Loucy (cell line): Measurements from ENCODE around the gene WRAP73.

ENCODE experiments used
- H2AFZ ChIP-seq: fragments of 200-600 bp; sonication (generic); 2 replicates; pipeline ENCODE4 v1.6.0; 2016; ENCODE audit warnings: antibody characterized with exemption, mild to moderate bottlenecking, low read length, moderate library complexity
- H3F3A ChIP-seq: fragments of 200-600 bp; 2 replicates; pipeline ENCODE4 v1.6.0; 2016; ENCODE audit warnings: antibody characterized with exemption, low read depth, mild to moderate bottlenecking
- H3K27me3 ChIP-seq: fragments of 200-600 bp; sonication (generic); 2 replicates; pipeline ENCODE4 v1.6.1; 2014; ENCODE audit warnings: low read length, mild to moderate bottlenecking; ENCODE audit not compliant: insufficient read depth, poor library complexity, severe bottlenecking
- H3K36me3 ChIP-seq: fragments of 200-600 bp; sonication (generic); 2 replicates; pipeline ENCODE4 v1.6.1; 2016; ENCODE audit warnings: low read length; ENCODE audit not compliant: insufficient read depth
- H3K4me1 ChIP-seq: fragments of 200-600 bp; sonication (generic); 2 replicates; pipeline ENCODE4 v1.5.1; 2014; ENCODE audit warnings: low read length, mild to moderate bottlenecking; ENCODE audit not compliant: insufficient read depth, poor library complexity, severe bottlenecking
- H3K4me2 ChIP-seq: fragments of 200-600 bp; sonication (generic); 2 replicates; pipeline ENCODE4 v1.6.0; 2014; ENCODE audit warnings: antibody characterized with exemption, low read length, low read depth, mild to moderate bottlenecking; ENCODE audit not compliant: poor library complexity, severe bottlenecking
- H3K4me3 ChIP-seq: fragments of 200-600 bp; sonication (generic); 2 replicates; pipeline ENCODE4 v1.5.1; 2014; ENCODE audit warnings: low read length, mild to moderate bottlenecking, mixed read lengths; ENCODE audit not compliant: poor library complexity, severe bottlenecking
- H3K79me2 ChIP-seq: fragments of 200-600 bp; sonication (generic); 2 replicates; pipeline ENCODE4 v1.6.1; 2014; ENCODE audit warnings: low read length; ENCODE audit not compliant: insufficient read depth
- H3K9ac ChIP-seq: fragments of 200-600 bp; sonication (generic); 2 replicates; pipeline ENCODE4 v1.6.0; 2014; ENCODE audit warnings: mild to moderate bottlenecking, low read depth, low read length, moderate library complexity; ENCODE audit not compliant: poor library complexity, severe bottlenecking
- H3K9me2 ChIP-seq: fragments of 200-600 bp; sonication (generic); replicated peaks from 2 replicates; pipeline ENCODE4 v1.6.1; 2016; ENCODE audit warnings: low read depth, low read length, mixed read lengths
- H3K9me3 ChIP-seq: fragments of 200-600 bp; sonication (generic); 2 replicates; pipeline ENCODE4 v1.6.1; 2014; ENCODE audit warnings: mild to moderate bottlenecking, antibody characterized with exemption, low read length, low read depth; ENCODE audit not compliant: insufficient read depth
- H4K20me1 ChIP-seq: fragments of 200-600 bp; sonication (generic); 2 replicates; pipeline ENCODE4 v1.6.0; 2014; ENCODE audit warnings: antibody characterized with exemption, low read length, mild to moderate bottlenecking; ENCODE audit not compliant: insufficient read depth, poor library complexity, severe bottlenecking
- EZH2phosphoT487 ChIP-seq: fragments of 200-600 bp; IDR thresholded peaks from 2 replicates; pipeline ENCODE4 v1.6.1; 2018; ENCODE audit warnings: antibody characterized with exemption, mild to moderate bottlenecking, moderate library complexity, borderline replicate concordance
- TF ChIP-seq, protein P1 (sequence below): fragments of 200-600 bp; sonication (generic); conservative IDR thresholded peaks from 2 replicates; pipeline ENCODE4 v1.5.1; 2014; ENCODE audit warnings: mild to moderate bottlenecking, antibody characterized with exemption, low read length

The WRAP73 gene

DNA sequence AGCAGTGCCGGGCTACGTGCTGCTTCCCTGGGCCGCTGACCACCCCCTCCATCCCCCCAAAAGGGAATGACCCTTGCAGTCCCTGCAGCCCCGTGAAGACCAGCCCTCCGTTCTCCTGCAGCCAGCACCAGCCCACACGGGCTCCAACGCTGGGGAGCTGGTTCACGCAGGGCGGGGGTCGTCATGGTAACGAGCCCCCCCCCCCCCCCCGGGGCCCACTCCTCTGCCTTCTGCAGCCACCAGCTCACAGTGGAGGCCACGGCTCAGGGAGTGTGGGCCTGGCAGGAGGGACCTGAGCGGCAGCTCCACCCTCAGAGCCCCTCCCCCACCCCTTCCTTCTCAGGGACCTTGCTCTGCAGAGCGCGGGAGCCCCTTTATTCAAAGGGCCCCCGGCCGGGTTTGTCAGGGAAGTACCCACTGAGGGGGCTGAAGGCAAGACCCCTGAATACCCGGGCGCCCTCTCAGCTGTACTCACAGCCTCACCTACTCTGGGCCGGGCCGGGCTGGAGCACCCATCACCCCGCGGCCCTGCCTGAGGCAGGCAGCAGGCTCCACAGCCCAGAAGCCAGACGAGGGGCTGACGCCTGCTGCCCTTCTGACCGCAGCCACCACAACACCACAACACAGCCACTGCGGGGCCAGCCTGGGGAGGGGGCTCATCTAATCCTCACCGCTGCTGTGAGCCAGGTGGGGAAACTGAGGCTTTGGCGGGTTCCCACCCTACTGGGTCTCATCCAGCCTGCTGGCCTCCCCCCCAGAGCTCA, 51.2 kb downstream of the WRAP73 start:
- H3K4me3 ChIP-seq, result peak overlapping the region; percentile 63
- no peaks in the 10 kb centered on the region for H4K20me1 ChIP-seq
- no peak for TF ChIP-seq EZH2phosphoT487
- TF ChIP-seq, protein P1, sequence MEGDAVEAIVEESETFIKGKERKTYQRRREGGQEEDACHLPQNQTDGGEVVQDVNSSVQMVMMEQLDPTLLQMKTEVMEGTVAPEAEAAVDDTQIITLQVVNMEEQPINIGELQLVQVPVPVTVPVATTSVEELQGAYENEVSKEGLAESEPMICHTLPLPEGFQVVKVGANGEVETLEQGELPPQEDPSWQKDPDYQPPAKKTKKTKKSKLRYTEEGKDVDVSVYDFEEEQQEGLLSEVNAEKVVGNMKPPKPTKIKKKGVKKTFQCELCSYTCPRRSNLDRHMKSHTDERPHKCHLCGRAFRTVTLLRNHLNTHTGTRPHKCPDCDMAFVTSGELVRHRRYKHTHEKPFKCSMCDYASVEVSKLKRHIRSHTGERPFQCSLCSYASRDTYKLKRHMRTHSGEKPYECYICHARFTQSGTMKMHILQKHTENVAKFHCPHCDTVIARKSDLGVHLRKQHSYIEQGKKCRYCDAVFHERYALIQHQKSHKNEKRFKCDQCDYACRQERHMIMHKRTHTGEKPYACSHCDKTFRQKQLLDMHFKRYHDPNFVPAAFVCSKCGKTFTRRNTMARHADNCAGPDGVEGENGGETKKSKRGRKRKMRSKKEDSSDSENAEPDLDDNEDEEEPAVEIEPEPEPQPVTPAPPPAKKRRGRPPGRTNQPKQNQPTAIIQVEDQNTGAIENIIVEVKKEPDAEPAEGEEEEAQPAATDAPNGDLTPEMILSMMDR, result no peak
- peaks cover 20% of the 10 kb centered on the region; the same call in 1 of the 2 replicates for H3K79me2 ChIP-seq
- peak overlapping the region; percentile 72 for H3K9ac ChIP-seq
- peak overlapping the region; percentile 54 for H3K4me2 ChIP-seq
- H3K27me3 ChIP-seq, result no peaks in the 10 kb centered on the region
- peaks cover 40% of the 10 kb centered on the region for H3K4me1 ChIP-seq
- no peak overlapping the region for H2AFZ ChIP-seq
- H3K9me3 ChIP-seq, result no peaks in the 10 kb centered on the region
- no peaks in the 10 kb centered on the region for H3F3A ChIP-seq
- no peaks in the 10 kb centered on the region for H3K9me2 ChIP-seq
- no peaks in the 10 kb centered on the region for H3K36me3 ChIP-seq

GRCh38 chr1:3598051-3598491, 51.8 kb downstream of the WRAP73 start:
- Histone ChIP-seq H3K79me2 (peaks cover 20% of the 10 kb centered on the region; the same call in 1 of the 2 replicates), H2AFZ (no peak overlapping the region)

GRCh38 chr1:3597599-3597964, 52.3 kb downstream of the WRAP73 start:
- no peaks in the 10 kb centered on the region for H3K9me2 ChIP-seq
- H3K4me3 ChIP-seq, result peak overlapping the region; percentile 63
- no peak overlapping the region for H2AFZ ChIP-seq
- H4K20me1 ChIP-seq, result no peaks in the 10 kb centered on the region
- H3K79me2 ChIP-seq, result peaks cover 20% of the 10 kb centered on the region; the same call in 1 of the 2 replicates
- no peaks in the 10 kb centered on the region for H3K36me3 ChIP-seq
- peak overlapping the region; percentile 54 for H3K4me2 ChIP-seq
- no peak for TF ChIP-seq EZH2phosphoT487
- TF ChIP-seq, protein P1, result no peak
- H3K27me3 ChIP-seq, result no peaks in the 10 kb centered on the region
- peaks cover 44% of the 10 kb centered on the region for H3K4me1 ChIP-seq
- peak overlapping the region; percentile 72 for H3K9ac ChIP-seq
- H3F3A ChIP-seq, result no peaks in the 10 kb centered on the region
- no peaks in the 10 kb centered on the region for H3K9me3 ChIP-seq

More at GRCh38 chr1:3598051-3598491, 51.8 kb downstream of the WRAP73 start:
- H3F3A ChIP-seq, result no peaks in the 10 kb centered on the region
- no peaks in the 10 kb centered on the region for H3K27me3 ChIP-seq
- no peaks in the 10 kb centered on the region for H3K9me2 ChIP-seq
- peak overlapping the region; percentile 63 for H3K4me3 ChIP-seq
- TF ChIP-seq EZH2phosphoT487, result no peak
- TF ChIP-seq, protein P1, result no peak
- H3K9me3 ChIP-seq, result no peaks in the 10 kb centered on the region
- H3K9ac ChIP-seq, result peak overlapping the region; percentile 72
- H3K36me3 ChIP-seq, result no peaks in the 10 kb centered on the region
- H3K4me1 ChIP-seq, result peaks cover 44% of the 10 kb centered on the region
- H3K4me2 ChIP-seq, result peak overlapping the region; percentile 54
- H4K20me1 ChIP-seq, result no peaks in the 10 kb centered on the region
